CD4-positive, alpha-beta memory T cell (primary cell): ENCODE data around the gene ARF4. TPM values are rescaled to one million over a fixed set of nuclear protein-coding genes. Genes with fewer than 3 reads are reported as not detected.
"Not testable (repeated sequence)": the region's sequence is repeated elsewhere in the genome, so short reads cannot be mapped to it uniquely, and the experiment has no call there.

Source experiments
- CTCF ChIA-PET: fragments of 350-600 bp; sonication (Branson Sonifier 250); formaldehyde crosslinking; loops from one replicate; lab custom pipeline; 2021; ENCODE audit warnings: inconsistent platforms; ENCODE audit not compliant: partially characterized antibody; lab: Charles Lee
- POLR2A ChIA-PET: fragments of 350-600 bp; sonication (Branson Sonifier 250); formaldehyde crosslinking; loops from one replicate; lab custom pipeline; 2021; ENCODE audit not compliant: partially characterized antibody; lab: Charles Lee
- DNase-seq, 5 donors: peaks; one replicate each; pipeline versions ENCODE4 v3.0.0 to v3.0.0-alpha.2; 2020 to 2022; ENCODE audit warnings: mixed read lengths in 1 of 5
- H3K27ac ChIP-seq: one replicate; pipeline ENCODE4 v1.7.0; 2013; ENCODE audit warnings: low read depth, low read length
- H3K27me3 ChIP-seq: 2 replicates; pipeline ENCODE4 v1.7.0; 2013; ENCODE audit warnings: mild to moderate bottlenecking, low read length, moderate library complexity; ENCODE audit not compliant: insufficient read depth
- H3K36me3 ChIP-seq: 2 replicates; pipeline ENCODE4 v1.7.0; 2013; ENCODE audit warnings: mild to moderate bottlenecking, low read length, moderate library complexity; ENCODE audit not compliant: insufficient read depth
- H3K4me1 ChIP-seq: 2 replicates; pipeline ENCODE4 v1.7.0; 2013; ENCODE audit warnings: mild to moderate bottlenecking, low read length, moderate library complexity; ENCODE audit not compliant: insufficient read depth
- H3K4me3 ChIP-seq, 2 donors: one replicate each; pipeline ENCODE4 v1.7.0; 2013; ENCODE audit warnings: low read length in 2 of 2, mild to moderate bottlenecking in 1 of 2
- H3K9me3 ChIP-seq, 2 donors: one replicate each; pipeline ENCODE4 v1.7.0; 2013; ENCODE audit warnings: low read length in 2 of 2, control low read depth in 1 of 2; ENCODE audit not compliant: control insufficient read depth in 1 of 2
- H3K27ac Mint-ChIP-seq, 7 donors: one replicate each; pipeline ENCODE4 v1.8.0; 2020 to 2021; ENCODE audit warnings: mixed read lengths in 7 of 7, mild to moderate bottlenecking in 6 of 7, inconsistent platforms in 3 of 7, moderate library complexity in 3 of 7
- H3K27me3 Mint-ChIP-seq, 2 donors: one replicate each; pipeline ENCODE4 v1.8.0; 2020 to 2021; ENCODE audit warnings: mixed read lengths in 2 of 2
- H3K36me3 Mint-ChIP-seq, 2 donors: one replicate each; pipeline ENCODE4 v1.8.0; 2020 to 2021; ENCODE audit warnings: mixed read lengths in 2 of 2, inconsistent platforms in 1 of 2, mild to moderate bottlenecking in 1 of 2
- H3K4me1 Mint-ChIP-seq, 4 donors: one replicate each; pipeline ENCODE4 v1.8.0; 2020 to 2021; ENCODE audit warnings: mixed read lengths in 4 of 4, mild to moderate bottlenecking in 1 of 4
- H3K4me3 Mint-ChIP-seq, 8 donors: one replicate each; pipeline ENCODE4 v1.8.0; 2020 to 2021; ENCODE audit warnings: mixed read lengths in 8 of 8, mild to moderate bottlenecking in 7 of 8, moderate library complexity in 6 of 8, inconsistent platforms in 3 of 8
- H3K9me3 Mint-ChIP-seq, 8 donors: one replicate each; pipeline ENCODE4 v1.8.0; 2020 to 2021; ENCODE audit warnings: mixed read lengths in 8 of 8, mild to moderate bottlenecking in 5 of 8, inconsistent platforms in 3 of 8, moderate library complexity in 1 of 8
- intact Hi-C: fragments of 100-400 bp; cut with micrococcal nuclease; formaldehyde crosslinking; loops from one replicate; pipeline ENCODE4 v1.15.1; 2023
- polyA plus RNA-seq, 2 donors: library from polyadenylated mRNA; unstranded; fragments of 300-500 nt; fragmentation: Illumina TruSeq; gene quantifications; one replicate each; pipeline ENCODE4 v1.2.3, GENCODE V29; 2021
- total RNA-seq, 2 experiments: library from RNA; stranded (reverse); gene quantifications; one replicate each; pipeline ENCODE4 v1.2.3, GENCODE V29; 2021

ARF4 gene
- total and polyA plus RNA-seq, 4 experiments from 2014 or later = 55.8 to 197 (median 91.9) TPM

DNA sequence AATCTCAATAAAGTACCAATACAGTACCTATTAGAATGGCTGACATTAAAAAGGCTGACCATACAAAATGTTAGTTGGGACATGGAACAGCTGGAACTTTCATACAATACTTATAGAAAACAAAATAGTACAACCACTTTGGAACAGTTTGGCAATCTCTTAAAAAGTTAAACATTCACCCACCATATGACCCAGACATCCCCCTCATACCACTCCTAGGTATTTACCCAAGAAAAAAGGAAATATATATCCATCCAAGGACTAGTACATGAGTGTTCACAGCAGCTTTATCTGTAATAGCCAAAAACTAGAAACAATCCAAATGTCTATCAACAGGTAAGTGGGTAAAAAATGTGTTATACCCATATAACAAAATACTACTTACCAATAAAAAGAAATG lies 25.2 kb upstream of the ARF4 start:
- no peaks in the 10 kb centered on the region for H3K9me3 Mint-ChIP-seq
- no peak overlapping the region for H3K27ac ChIP-seq
- no peaks in the 10 kb centered on the region for H3K27me3 Mint-ChIP-seq
- peak overlapping the region in 3 of 7 donors; percentile 0 to 77 (median 7) for H3K27ac Mint-ChIP-seq
- CTCF ChIA-PET = no interaction called here
- no peak for DNase-seq
- no peak overlapping the region for H3K4me3 ChIP-seq
- no peaks in the 10 kb centered on the region for H3K4me1 ChIP-seq
- peaks cover 27 to 28% of the 10 kb centered on the region in 2 donors for H3K36me3 Mint-ChIP-seq
- H3K9me3 ChIP-seq = no peaks in the 10 kb centered on the region
- no peaks in the 10 kb centered on the region for H3K27me3 ChIP-seq
- H3K4me3 Mint-ChIP-seq = no peak overlapping the region
- peaks cover 10% of the 10 kb centered on the region for H3K36me3 ChIP-seq
- POLR2A ChIA-PET = no interaction called here
- intact Hi-C loops = no loop called here
- H3K4me1 Mint-ChIP-seq = peaks cover 0 to 3% (median 0%) of the 10 kb centered on the region in 4 donors

GRCh38 chr3:57617739-57618138 lies 20.6 kb upstream of the ARF4 start:
- CTCF ChIA-PET = no interaction called here
- Histone ChIP-seq H3K27me3 (no peaks in the 10 kb centered on the region), H3K4me3 (no peak overlapping the region), H3K9me3 (no peaks in the 10 kb centered on the region), H3K36me3 (no peaks in the 10 kb centered on the region), H3K4me1 (no peaks in the 10 kb centered on the region), H3K27ac (no peak overlapping the region)
- POLR2A ChIA-PET = no interaction called here
- Mint-ChIP-seq H3K9me3 (no peaks in the 10 kb centered on the region), H3K4me1 (peaks cover 0 to 2% (median under 1%) of the 10 kb centered on the region in 4 donors), H3K27me3 (no peaks in the 10 kb centered on the region), H3K4me3 (no peak overlapping the region), H3K36me3 (peaks cover 8 to 11% of the 10 kb centered on the region in 2 donors), H3K27ac (no peak overlapping the region)
- DNase-seq = no peak
- intact Hi-C loops = no loop called here

DNA sequence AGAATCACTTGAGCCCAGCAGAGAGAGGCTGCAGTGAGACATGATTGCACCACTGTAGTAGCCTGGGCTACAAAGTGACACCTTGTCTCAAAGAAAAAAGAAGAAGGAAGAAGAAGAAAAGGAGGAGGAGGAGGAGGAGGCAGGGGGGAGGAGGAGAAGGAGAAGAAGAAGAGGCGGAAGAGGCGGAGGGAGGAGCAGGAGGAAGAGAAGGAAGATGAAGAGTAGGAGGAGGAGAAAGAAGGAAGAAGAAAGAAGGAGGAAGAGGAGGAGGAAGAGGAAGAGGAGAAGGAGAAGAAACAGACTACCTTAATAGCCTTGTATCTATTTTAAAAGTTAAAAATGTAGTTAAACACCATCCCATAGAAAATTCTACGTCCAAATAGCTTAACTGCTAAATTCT lies 19.1 kb upstream of the ARF4 start:
- Mint-ChIP-seq H3K36me3 (peaks cover 10 to 14% of the 10 kb centered on the region in 2 donors), H3K9me3 (peaks cover 0 to 4% (median 0%) of the 10 kb centered on the region in 8 donors), H3K4me1 (peaks cover 3 to 5% (median 5%) of the 10 kb centered on the region in 4 donors), H3K4me3 (no peak overlapping the region), H3K27ac (peak overlapping the region in 1 of 7 donors; percentile 52), H3K27me3 (no peaks in the 10 kb centered on the region)
- Histone ChIP-seq H3K27ac (no peak overlapping the region), H3K27me3 (no peaks in the 10 kb centered on the region), H3K9me3 (no peaks in the 10 kb centered on the region), H3K4me1 (no peaks in the 10 kb centered on the region), H3K4me3 (no peak overlapping the region), H3K36me3 (no peaks in the 10 kb centered on the region)
- no peak for DNase-seq
- intact Hi-C loops = no loop called here
- ChIA-PET CTCF (no interaction called here), POLR2A (no interaction called here)

DNA sequence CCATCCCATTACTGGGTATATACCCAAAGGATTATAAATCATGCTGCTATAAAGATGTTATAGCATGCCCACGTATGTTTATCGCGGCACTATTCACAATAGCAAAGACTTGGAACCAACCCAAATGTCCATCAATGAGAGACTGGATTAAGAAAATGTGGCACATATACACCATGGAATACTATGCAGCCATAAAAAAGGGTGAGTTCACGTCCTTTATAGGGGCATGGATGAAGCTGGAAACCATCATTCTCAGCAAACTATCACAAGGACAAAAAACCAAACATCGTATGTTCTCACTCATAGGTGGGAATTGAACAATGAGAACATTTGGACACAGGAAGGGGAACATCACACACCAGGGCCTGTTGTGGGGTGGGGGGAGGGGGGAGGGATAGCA lies 14.7 kb upstream of the ARF4 start:
- H3K27me3 Mint-ChIP-seq, H3K36me3 ChIP-seq, H3K4me1 Mint-ChIP-seq, intact Hi-C loops, H3K9me3 ChIP-seq, H3K4me3 Mint-ChIP-seq, POLR2A ChIA-PET, H3K27ac ChIP-seq, H3K27me3 ChIP-seq, H3K4me3 ChIP-seq, H3K4me1 ChIP-seq, DNase-seq, CTCF ChIA-PET, H3K27ac Mint-ChIP-seq: not testable (repeated sequence)
- H3K9me3 Mint-ChIP-seq = peaks cover 3 to 20% (median 15%) of the 10 kb centered on the region in 8 donors
- peaks cover 27 to 30% of the 10 kb centered on the region in 2 donors for H3K36me3 Mint-ChIP-seq

GRCh38 chr3:57605683-57606082 lies 8.5 kb upstream of the ARF4 start:
- DNase-seq = no peak
- Mint-ChIP-seq H3K4me1 (peaks cover 0 to 4% (median 3%) of the 10 kb centered on the region in 4 donors), H3K4me3 (no peak overlapping the region), H3K9me3 (peaks cover 3 to 31% (median 19%) of the 10 kb centered on the region in 8 donors), H3K27ac (no peak overlapping the region), H3K36me3 (peaks cover 34 to 44% of the 10 kb centered on the region in 2 donors), H3K27me3 (no peaks in the 10 kb centered on the region)
- H3K9me3 ChIP-seq = no peaks in the 10 kb centered on the region
- intact Hi-C loops = no loop called here
- no peaks in the 10 kb centered on the region for H3K27me3 ChIP-seq
- CTCF ChIA-PET = no interaction called here
- no peak overlapping the region for H3K4me3 ChIP-seq
- H3K4me1 ChIP-seq = no peaks in the 10 kb centered on the region
- no peaks in the 10 kb centered on the region for H3K36me3 ChIP-seq
- H3K27ac ChIP-seq = no peak overlapping the region
- POLR2A ChIA-PET = no interaction called here

DNA sequence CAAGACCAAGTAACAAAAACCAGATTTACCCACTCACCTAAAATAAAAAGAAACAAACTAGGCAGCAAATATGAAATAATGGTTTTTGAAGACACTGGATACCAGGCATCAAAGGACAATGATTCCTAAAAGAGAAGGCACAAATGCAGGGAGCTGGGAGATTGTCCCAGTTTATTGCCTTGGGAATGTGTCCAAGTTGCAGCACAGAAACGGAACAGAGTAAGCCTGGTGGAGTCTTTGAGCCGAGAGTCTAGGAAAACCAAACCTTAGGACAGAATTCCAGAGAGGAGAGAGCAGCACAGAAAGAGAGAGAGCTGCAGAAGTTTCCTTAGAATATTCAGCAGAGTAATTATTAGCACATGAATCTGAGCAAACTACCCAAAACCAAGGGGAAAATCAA lies 7.8 kb upstream of the ARF4 start:
- Mint-ChIP-seq H3K27me3 (no peaks in the 10 kb centered on the region), H3K27ac (peak overlapping the region in 2 of 7 donors; percentile 29 to 60), H3K4me3 (peak overlapping the region in 1 of 8 donors; percentile 5), H3K36me3 (peaks cover 30 to 39% of the 10 kb centered on the region in 2 donors), H3K9me3 (peaks cover 3 to 25% (median 15%) of the 10 kb centered on the region in 8 donors), H3K4me1 (peaks cover 0 to 4% (median 3%) of the 10 kb centered on the region in 4 donors)
- ChIA-PET POLR2A (interaction anchor here (0.8 kb wide), 1 partner anchor 88 kb away, joined by 3 read pairs; the partner anchor contains the start of gene DENND6A), CTCF (no interaction called here)
- Histone ChIP-seq H3K27ac (no peak overlapping the region), H3K27me3 (no peaks in the 10 kb centered on the region), H3K4me1 (peaks cover under 1% of the 10 kb centered on the region), H3K4me3 (no peak overlapping the region), H3K36me3 (no peaks in the 10 kb centered on the region), H3K9me3 (no peaks in the 10 kb centered on the region)
- no peak for DNase-seq
- intact Hi-C loops = no loop called here

DNA sequence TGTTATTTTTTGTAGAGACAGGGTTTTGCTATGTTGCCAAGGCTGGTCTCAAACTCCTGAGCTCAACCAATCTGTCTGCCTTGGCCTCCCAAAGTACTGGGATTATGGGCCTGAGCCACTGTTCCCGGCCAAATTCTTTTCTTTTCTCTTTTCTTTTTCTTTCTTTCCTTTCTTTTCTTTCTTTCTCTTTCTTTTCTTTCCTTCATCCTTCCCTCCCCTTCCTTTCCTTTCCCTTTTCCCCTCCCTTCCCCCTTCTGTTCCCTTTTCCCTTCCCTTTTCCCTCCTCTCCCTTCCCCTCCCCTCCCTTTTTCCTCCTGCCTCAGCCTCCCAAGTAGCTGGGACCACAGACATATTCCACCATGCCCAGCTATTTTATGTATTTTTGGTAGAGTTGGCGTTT lies 3.1 kb upstream of the ARF4 start:
- H3K27me3 ChIP-seq = no peaks in the 10 kb centered on the region
- no peak overlapping the region for H3K27ac ChIP-seq
- ChIA-PET CTCF (no interaction called here), POLR2A (interaction anchor here (5.4 to 8.4 kb wide), 2 partner anchors 44 to 157 kb away, joined by 57 to 169 read pairs; partner anchors contain the start of genes PDE12 and SLMAP)
- DNase-seq = no peak
- no peaks in the 10 kb centered on the region for H3K27me3 Mint-ChIP-seq
- peaks cover 17 to 45% (median 26%) of the 10 kb centered on the region in 4 donors for H3K4me1 Mint-ChIP-seq
- H3K9me3 Mint-ChIP-seq = peaks cover 0 to 5% (median 0%) of the 10 kb centered on the region in 8 donors
- intact Hi-C loops = no loop called here
- H3K36me3 Mint-ChIP-seq = peaks cover 9 to 24% of the 10 kb centered on the region in 2 donors
- no peak overlapping the region for H3K4me3 ChIP-seq
- no peaks in the 10 kb centered on the region for H3K36me3 ChIP-seq
- H3K9me3 ChIP-seq = no peaks in the 10 kb centered on the region
- peaks cover 34% of the 10 kb centered on the region for H3K4me1 ChIP-seq
- H3K27ac Mint-ChIP-seq = peak overlapping the region in 4 of 7 donors; percentile 15 to 99 (median 80)
- no peak overlapping the region for H3K4me3 Mint-ChIP-seq
